ENCODE measurements around the gene DEFB123. TPM values are rescaled to one million over a fixed set of nuclear protein-coding genes. Genes with fewer than 3 reads are reported as not detected.

Gene DEFB123
- total RNA-seq: not detected in 2 replicates

GRCh38 chr20:31440012-31440659, at the start of gene DEFB123:
DEFB123 (plus strand) TSS chr20:31440632; CDS start chr20:31440699, 67 bp downstream.

GRCh38 chr20:31406115-31406514, 34.3 kb upstream of the DEFB123 start, which contains the start of gene DEFB121:
DEFB121 (minus strand) TSS chr20:31406215; CDS start chr20:31406152, 63 bp downstream.

GRCh38 chr20:31474758-31475427, 34.5 kb downstream of the DEFB123 start, which contains the start of the genes DEFB124 and REM1:
DEFB124 (minus strand) TSS chr20:31475127; CDS start chr20:31473013, 2,114 bp downstream.
REM1 (plus strand) TSS chr20:31475288; CDS start chr20:31476446, 1,158 bp downstream.

Other genes with a start within 250 kb of the DEFB123 start
- not detected in 2 replicates for gene DEFB115, start 183.0 kb upstream of the DEFB123 start, total RNA-seq
- gene DEFB116, start 132.0 kb upstream of the DEFB123 start, total RNA-seq: not detected in 2 replicates
- gene DEFB118, start 72.0 kb upstream of the DEFB123 start, total RNA-seq: not detected in 2 replicates
- not detected in 2 replicates for gene DEFB119, start 50.0 kb upstream of the DEFB123 start, total RNA-seq
- gene DEFB121, start 34.4 kb upstream of the DEFB123 start, total RNA-seq: not detected in 2 replicates
- not detected in 2 replicates for gene DEFB124, start 34.5 kb downstream of the DEFB123 start, total RNA-seq
- not detected in 2 replicates for gene REM1, start 34.7 kb downstream of the DEFB123 start, total RNA-seq
- 52.3 and 82.9 TPM in 2 replicates for gene HM13, start 73.8 kb downstream of the DEFB123 start, total RNA-seq
- gene ID1, start 164.7 kb downstream of the DEFB123 start, total RNA-seq: 248 and 435 TPM in 2 replicates
- not detected in 2 replicates for gene COX4I2, start 197.3 kb downstream of the DEFB123 start, total RNA-seq

Data from nasal cavity respiratory epithelium epithelial cell of viscerocranial mucosa (primary cell).